HG02763 (cell line): ENCODE results near the gene WAS.
"Not testable (repeated sequence)": the region's sequence is repeated elsewhere in the genome, so short reads cannot be mapped to it uniquely, and the experiment has no call there.

Experiments
- ATAC-seq: cut with Tn5 transposase; IDR thresholded peaks from one replicate; pipeline ENCODE4 v1.9.1; 2021; ENCODE audit warnings: mild to moderate bottlenecking, moderate library complexity; ENCODE audit not compliant: unreplicated experiment

Gene WAS

GRCh38 chrX:48684134-48684533 lies 535 bp downstream of the WAS start:
- ATAC-seq, result no peak

DNA sequence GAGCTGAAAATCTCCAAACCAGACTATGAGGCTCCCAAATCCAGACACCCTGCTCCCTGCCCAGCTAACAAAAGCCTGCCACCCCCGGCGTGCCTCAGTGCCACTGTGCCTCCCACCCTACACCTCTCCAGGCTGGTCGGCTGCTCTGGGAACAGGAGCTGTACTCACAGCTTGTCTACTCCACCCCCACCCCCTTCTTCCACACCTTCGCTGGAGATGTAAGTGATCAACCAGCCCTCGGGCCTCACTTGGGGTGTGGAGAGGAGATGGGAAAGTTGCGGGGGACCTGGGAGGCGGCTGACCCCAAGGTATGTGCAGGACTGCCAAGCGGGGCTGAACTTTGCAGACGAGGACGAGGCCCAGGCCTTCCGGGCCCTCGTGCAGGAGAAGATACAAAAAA lies 1.8 kb downstream of the WAS start:
- no peak for ATAC-seq

DNA sequence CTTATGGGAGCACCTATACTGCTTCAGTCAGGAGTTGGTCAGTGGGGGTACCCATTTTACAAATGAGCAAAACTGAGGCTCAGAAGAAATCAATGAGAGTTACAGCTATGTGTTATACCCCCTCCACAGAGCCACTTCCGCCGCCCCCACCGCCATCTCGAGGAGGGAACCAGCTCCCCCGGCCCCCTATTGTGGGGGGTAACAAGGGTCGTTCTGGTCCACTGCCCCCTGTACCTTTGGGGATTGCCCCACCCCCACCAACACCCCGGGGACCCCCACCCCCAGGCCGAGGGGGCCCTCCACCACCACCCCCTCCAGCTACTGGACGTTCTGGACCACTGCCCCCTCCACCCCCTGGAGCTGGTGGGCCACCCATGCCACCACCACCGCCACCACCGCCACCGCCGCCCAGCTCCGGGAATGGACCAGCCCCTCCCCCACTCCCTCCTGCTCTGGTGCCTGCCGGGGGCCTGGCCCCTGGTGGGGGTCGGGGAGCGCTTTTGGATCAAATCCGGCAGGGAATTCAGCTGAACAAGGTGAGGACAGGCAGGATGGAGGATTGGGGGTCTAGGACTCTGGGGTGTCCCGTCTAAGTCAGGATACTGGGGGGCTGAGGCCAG lies 5.0 kb downstream of the WAS start:
- no peak for ATAC-seq

GRCh38 chrX:48689208-48689920 lies 5.8 kb downstream of the WAS start:
- no peak for ATAC-seq

DNA sequence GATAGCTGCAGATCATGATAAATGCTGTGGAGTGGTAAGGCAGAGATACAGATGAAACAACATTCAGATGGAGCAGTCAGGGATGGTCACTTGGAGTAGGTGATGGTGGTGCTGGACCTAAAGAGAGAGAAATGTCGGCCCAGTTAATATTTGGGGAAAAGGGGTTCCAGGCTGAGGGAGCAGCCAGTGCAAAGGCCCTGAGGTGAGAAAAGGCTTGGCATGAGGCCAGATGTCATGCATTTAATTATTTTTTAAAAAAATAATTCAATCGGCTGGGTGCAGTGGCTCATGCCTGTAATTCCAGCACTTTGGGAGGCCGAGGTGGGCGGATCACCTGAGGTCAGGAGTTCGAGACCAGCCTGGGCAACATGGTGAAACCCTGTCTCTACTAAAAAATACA lies 8.1 kb downstream of the WAS start:
- ATAC-seq, result not testable (repeated sequence)

- ATAC-seq, result no peak
Measured at GRCh38 chrX:48694776-48695533, 11.4 kb downstream of the WAS start.

DNA sequence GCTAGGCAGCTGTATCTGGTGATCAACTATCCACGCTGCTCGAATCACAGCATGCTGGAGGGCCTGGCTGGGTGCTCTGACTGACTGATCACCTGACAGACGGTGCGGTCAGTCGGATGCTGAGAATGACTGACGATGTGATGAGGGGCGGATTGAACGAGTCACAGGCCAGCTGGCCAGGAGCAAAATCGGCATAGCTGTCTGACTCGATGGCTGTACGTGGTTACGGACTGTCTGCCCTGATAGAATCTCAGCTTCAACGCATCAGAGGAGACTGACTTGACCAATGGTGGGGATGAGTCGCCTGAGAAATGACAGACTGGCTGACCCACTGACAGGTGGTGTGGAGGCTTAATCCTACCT lies 11.9 kb downstream of the WAS start:
- no peak for ATAC-seq

DNA sequence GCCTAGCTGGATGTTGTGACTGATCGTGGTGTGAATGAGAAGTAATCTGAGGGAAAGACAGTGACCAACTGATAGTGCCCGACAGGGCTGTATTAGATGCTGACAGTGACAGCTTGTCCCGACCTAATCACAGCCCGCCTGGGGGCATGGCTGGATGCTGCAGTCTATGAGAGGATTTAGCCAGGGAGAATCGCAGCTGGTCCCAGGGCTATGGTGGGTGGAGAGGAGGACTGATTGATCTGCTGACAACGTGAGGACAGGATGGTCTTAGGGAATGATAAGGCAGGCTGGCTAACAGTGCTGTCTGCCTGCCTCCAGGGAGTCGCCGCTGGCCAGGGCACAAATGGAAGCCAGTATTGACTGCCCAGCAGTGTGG lies 12.3 kb downstream of the WAS start:
- ATAC-seq, result no peak

GRCh38 chrX:48696301-48696908 lies 12.8 kb downstream of the WAS start, which contains the start of gene SUV39H1:
Gene SUV39H1 (plus strand): TSS chrX:48696734. CDS start chrX:48696785, 51 bp downstream.
- ATAC-seq, result peak; percentile 85

DNA sequence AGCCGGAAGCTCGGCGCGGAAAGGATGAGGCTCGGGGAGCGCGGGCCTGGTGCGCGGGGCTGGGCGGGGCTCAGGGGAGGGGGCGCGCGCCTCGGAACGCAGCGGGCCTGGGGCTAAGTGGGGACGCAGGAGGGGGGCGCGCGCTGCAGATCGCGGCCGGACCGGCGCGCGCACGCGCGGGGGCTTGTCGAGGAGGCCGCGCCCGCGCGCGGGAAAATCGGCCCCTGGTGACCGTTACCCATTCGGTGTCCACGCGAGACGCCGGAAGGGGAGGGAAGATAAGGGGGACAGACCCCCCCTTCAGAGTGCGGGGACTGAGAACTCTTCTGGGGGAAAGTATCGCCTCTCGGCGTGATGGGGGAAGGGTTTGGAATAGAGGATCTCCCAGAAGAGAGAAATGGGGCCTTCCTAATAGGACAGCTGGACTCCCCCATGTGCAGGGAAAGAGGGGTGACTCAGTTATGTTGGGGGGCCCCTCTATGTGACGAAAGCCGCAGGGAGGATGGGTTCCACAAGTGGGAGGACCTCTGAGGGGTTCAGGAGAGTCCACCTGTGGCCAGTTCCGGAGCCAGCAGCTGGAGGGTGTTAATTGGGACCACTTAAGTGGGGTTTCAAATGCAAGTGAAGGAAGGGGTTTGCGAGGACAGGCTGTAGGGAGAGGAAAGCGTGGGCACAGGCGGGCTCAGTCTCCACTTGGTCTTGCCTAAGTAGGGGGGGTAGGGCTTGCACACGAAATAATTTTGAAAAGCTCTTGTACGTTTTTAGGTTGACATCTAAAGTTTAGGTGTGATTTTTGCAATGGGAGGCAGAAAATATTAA lies 13.5 kb downstream of the WAS start:
- ATAC-seq, result peak; percentile 8

- ATAC-seq, result no peak
Measured at GRCh38 chrX:48698306-48698705, 14.7 kb downstream of the WAS start.

GRCh38 chrX:48700246-48700645 lies 16.6 kb downstream of the WAS start:
- no peak for ATAC-seq

DNA sequence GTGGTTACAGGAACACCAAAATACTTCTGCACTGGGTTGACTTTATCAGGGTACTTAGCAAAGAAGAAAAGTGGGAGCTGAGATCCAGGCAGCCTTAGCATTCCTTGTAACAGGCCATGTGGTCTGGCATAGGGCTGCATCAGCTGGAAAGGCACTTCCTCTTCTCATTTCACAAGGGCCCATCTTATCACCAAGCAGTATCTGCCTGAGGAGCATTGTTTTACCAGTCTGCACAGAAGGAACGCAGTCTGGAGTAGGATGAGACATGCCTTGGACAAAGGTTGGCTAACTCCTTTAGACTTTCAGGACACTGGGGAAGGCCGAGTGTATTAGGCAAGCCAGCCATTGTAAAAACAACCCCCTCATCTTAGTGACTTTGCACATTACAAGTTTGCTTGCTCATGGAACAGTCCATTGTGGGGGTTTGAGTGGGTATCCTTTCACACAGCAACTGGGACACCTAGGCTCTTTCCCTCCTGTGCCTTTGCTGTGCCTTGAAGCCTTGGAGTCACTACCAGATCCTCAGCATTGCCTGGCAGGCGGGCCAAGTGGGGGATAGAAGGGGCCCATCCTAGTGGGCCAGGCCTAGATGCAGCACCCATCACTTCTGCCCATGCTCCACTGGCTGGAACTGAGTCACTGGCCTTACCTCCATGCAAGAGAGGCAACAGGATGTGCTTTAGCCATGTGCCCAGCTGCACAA lies 17.5 kb downstream of the WAS start:
- no peak for ATAC-seq

GRCh38 chrX:48702032-48702431 lies 18.4 kb downstream of the WAS start:
- ATAC-seq, result no peak

- ATAC-seq, result no peak
Measured at GRCh38 chrX:48702716-48703115, 19.1 kb downstream of the WAS start.

DNA sequence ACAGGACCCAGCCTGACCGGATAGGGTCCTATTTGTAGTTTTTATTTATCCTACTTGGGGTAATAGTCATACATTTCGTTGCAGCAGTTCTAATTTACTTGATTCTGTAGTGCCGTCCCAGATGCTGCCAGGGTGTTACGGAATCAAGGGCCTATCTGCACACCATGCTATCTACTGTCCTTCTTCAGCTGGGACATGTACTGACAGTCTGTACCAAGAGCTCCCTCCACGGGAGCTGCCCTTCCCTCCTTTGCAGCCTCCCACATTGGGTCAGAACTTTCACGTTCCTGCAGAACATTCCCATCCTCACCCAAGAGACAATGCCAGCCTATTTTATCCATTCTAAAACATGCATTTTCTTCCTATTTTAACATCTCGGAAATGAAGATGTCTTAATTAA lies 19.6 kb downstream of the WAS start:
- ATAC-seq, result no peak

GRCh38 chrX:48703642-48704481 lies 20.3 kb downstream of the WAS start:
- ATAC-seq, result no peak

- ATAC-seq, result no peak
Measured at GRCh38 chrX:48705871-48706270, 22.3 kb downstream of the WAS start.

GRCh38 chrX:48709522-48710112 lies 26.0 kb downstream of the WAS start:
- no peak for ATAC-seq
